Stimulated activated CD8-positive, alpha-beta memory T cell treated with anti-CD3 and anti-CD28 coated beads, Interleukin-15, amount 100 ng/mL, for 48 hours (primary cell): ENCODE measurements around the gene SYNRG.
"Not testable (repeated sequence)": the region's sequence is repeated elsewhere in the genome, so short reads cannot be mapped to it uniquely, and the experiment has no call there.

ENCODE experiments used
- DNase-seq, 2 donors: peaks; one replicate each; pipeline ENCODE4 v3.0.0-alpha.2; 2020; ENCODE audit warnings: low read depth in 2 of 2

Gene SYNRG

DNA sequence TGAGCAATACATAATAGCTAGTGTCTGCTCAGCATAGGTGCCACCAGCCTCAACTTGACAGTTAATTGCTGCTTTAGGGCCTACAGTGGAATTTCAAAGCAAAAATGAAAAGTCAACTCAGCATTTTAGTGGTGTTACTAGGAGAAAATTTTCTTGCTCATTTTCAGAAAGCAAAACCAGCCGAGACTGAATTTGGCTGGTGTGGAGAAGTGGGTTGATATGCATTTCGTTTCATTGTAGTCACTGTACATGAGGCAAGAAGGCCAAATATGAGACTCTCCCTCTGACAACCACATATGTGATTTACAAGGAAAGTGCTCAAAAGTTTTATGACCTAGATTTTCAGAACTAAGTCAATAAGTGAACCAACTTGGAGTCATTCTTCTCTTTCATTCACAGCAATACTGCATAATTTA, 65.6 kb downstream of the SYNRG start:
- DNase-seq = no peak

DNA sequence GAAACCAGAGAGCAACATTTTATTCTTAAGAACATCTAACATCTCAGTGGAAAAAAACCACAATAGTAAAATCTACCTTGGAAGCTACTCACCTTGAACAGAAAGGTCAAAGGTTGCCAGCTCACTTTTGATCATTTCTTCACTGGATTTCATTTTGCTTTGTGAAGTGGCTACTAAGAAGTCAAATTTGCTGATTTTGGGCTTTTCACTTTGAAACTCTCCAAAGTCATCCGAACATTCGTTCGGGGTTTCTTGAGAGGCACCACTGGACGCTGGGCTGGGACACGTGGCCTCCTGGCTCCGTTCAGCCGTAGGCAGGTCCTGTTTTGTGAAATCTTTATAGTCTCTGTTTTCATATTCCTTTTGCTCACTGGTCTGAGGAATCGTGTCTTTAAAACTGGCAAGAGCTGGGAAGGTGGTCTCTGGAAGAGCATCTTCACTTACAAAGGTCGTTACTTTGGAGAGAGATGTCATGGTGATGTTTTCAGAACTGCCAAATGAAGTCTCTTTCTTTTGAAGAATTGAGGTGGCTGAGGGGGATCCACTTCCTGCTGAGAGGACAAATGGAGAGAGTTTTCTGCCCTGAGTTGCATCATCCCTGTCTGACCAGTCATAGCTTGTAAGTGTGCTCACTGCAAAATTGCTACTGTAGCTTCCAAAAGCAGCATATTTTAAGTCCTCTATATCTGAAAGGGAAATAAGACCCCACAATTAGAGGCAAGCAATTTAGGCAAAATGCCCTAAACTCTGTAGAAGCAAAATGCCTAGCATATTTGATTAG, 67.1 kb downstream of the SYNRG start:
- no peak for DNase-seq

DNA sequence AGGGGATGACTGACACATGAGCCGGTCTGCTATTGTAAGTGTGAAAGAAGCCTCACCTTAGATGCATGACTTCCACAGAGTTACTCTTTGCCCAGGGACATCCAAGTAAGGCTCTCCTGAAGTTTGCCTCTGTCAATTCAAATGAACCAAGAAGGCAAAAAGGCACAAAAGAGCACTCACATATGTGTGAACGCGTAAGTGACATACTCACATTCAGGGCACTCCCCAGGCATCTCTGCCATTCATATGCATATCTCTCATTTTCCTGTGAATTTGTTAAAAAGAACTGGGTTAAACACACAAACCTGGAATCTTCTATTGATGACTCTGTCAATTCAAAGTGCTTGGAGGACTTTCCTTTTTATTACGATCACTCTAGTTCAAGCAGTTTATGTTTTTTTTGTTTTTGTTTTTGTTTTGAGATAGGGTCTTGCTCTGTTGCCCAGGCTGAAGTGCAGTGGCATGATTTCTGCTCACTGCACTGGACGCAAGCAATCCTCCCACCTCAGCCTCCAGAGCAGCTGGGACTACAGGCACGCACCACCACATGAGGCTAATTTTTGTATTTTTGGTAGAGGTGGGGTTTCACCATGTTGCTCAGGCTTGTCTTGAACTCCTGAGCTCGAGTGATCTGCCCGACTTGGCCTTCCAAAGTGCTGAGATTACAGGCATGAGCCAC, 70.1 kb downstream of the SYNRG start:
- no peak for DNase-seq

DNA sequence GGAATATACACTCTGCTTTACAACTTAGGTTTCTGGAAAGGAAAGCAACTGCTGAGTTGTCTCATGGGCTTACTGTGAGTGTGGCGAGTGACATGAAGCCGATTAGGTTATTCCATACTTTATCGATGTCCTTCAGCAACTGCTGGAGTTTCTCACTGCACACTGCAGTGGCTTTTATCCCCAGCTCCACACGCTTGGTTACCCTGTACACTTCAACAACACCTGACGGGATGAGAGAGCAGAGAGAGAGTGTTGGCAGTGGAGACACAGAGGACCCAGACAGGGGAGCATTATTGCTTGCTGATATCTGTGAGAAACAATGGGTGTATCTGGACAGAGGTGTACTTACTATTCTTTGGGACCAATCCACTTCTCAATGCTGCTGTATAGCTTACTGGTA, 73.3 kb downstream of the SYNRG start:
- DNase-seq = no peak

DNA sequence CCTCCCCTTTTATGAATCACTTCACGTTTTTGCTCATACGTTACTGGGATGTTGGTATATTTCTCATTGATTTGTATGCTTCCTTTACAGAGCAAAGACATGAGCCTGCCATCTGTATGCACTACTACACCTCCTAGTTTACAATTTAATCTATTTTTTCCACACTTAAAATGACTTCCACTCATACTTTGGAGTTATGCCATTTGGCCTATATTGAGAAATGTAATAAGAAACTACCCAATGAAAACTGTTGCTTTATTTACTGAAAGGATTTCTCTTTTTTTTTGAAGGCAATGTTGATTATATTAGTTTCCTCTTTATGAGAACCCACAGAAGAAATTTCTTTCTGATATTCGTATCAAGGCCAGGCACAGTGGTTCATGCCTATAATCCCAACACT, 76.5 kb downstream of the SYNRG start:
- no peak for DNase-seq

DNA sequence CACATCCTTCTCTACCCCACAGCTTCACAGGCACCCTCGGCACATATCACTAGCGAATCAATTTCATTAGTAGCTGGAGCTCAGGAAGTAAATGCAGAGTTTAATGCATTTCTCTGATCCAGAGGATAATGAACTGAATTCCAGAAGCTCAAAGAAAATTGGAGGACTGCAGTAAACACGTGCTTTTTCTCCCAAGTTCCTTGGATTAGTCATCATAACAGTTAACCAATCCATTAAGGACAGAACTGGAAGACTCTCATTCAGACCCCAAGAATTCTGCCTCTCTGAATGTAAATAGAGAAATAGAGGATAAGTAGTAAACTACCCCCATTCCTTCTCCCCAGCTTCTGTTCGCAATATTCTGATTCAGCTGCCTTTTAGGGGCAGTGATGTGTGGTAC, 78.8 kb downstream of the SYNRG start:
- DNase-seq = no peak

DNA sequence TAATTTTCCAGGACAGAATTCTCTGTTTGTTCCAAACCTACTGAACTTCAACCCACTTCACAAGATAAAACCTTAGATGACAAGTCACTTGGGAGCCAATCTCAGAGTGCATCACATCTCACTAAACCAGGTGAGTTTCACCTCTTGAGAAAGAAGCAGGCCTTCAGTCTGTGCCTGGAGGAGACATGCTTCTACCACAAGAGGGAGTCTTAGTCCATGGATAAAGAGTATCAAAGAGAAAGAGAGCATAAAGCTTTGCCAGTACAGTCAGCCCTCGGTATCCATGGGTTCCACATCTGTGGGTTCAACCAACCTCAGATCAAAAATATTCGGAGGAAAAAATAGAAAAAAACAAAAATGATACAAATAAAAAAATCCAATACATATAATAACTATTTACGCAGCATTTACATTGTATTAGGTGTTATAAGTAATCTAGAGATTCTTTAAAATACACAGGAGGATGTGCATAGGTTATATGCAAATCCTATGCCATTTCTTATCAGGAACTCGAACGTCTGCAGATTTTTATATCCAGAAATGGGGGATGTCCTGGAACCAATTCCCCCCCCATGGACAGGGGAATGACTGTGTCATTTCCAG, 81.9 kb downstream of the SYNRG start:
- DNase-seq = no peak

DNA sequence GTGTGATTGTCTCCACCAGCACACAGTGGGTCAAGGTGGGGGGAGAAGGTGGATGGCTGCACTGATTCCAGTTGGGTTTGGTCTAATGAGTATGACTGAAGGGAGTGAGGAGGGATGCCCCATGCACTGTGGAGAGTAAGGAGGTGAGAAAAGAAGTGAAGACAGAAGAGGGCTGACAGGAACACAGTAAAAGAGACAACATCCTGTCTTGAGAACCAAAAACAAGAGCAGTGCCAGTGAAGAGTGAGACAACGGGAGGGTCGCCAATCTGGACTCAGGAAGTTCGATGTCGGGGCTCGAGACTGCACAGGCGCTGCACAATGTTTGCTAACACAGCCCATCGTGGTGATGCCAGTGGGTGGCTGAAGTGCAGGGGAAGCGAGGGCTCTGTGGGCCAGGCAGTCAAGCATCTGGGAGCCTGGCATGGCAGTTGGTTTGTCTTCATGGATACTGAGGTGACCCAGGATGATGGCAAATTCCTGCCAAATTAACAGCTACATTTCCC, 85.5 kb downstream of the SYNRG start:
- DNase-seq = no peak

DNA sequence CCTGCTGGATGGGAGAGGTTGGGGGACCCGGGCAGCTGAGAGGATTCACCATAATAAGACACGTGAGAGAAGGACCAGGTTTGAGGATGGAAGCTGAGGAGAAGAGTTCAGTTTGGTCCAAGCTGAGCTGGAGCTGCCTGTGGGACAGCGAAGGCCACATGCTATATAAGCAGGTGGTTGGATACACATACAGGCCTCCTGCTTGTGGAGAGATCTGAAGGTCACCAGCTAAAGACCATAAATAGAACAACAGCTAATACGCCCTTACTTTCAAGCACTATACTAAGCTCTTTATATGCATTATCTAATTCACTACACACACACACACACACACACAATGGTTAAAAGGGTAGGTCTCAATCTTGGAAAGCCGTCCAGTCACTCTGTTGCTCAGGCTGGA, 87.4 kb downstream of the SYNRG start:
- DNase-seq = no peak

DNA sequence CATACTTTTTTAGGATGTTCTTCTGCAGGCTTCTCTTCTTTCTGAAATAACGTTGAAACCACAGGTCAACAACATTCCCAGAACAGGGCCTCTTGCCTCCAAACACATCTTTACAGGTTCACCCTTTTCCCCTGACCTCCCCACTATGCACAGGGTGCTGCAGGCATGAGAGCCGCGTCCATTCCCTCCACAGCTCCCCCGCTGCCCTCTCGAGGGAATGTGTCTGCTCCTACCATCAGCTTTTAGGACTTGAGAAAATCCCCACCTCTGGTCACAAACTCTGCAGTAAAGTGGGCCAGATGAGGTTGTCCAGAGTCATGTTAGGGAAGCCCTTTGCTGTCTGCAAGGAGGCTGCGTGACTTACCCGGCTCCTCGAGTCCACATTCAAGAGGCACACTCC, 89.0 kb downstream of the SYNRG start:
- DNase-seq = no peak

DNA sequence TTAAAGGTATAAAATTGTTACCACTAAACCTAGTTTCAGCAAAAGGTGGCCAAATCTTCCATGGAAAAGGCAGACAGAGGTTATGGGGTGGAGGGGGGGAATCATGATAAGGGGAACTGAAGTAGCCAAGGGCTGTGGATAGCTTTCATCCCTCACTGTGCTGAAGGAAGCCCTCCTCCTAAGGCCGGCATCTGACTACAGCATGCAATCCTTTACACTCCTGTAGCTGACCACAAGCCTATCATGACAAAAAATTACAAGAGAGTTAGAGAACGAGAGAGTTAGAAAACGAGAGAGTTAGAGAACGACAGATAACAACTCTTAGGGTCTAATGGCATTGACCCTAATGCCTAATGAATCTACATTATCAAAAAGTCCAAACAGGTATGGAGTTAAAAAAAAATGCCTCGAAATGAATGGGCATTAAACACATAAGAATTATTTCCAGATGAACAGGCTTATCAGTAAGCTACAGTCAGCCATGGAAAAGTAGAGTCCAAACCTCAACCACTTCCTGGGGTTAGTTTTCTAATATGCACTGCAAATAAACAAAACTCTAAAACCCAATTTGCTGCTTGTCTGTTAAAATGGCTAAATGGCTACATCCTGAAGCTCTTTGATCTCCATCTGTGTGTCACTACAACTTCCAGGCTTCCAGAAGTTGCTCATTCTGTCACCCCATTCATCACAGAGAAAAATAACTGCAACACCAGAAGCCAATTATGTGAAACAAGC, 89.8 kb downstream of the SYNRG start:
- DNase-seq = no peak

DNA sequence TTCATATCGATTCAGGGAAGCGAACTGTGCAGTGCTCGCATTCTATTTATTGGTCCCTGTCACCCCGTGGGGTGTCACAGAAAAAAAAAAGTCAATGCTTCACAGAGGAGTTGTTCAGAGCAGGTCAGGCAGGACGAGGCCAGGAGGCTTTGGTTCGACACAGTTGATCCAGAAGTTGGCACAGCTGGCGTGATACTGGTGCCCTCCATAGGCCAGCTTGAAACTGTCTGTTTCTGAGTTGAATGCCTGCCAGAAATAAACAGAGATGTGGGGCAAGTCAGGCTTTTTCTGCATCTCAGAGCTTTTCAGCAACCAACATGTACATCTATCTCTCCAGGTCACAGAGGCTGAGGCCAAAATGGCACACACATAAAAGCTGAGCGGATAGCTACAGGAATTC, 90.4 kb downstream of the SYNRG start:
- DNase-seq = no peak

DNA sequence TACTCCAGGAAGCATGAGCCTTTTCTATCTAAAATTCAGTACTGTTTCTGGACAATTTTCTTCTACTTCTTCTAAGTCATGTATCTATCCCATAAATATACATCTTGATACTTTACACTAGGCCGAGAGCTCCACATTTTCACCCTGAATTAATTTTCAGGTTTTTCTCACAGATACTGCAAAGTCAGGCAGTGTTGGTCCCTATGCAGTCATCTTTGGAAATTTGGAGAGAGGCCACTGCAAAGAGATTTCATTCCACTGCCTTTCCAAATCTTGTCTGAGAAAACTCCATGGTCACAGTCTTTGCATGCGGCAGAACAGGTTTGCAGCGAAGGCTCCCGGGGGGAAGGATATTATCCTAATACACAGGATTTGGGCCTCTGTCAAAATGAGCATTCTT, 91.3 kb downstream of the SYNRG start:
- DNase-seq = no peak

DNA sequence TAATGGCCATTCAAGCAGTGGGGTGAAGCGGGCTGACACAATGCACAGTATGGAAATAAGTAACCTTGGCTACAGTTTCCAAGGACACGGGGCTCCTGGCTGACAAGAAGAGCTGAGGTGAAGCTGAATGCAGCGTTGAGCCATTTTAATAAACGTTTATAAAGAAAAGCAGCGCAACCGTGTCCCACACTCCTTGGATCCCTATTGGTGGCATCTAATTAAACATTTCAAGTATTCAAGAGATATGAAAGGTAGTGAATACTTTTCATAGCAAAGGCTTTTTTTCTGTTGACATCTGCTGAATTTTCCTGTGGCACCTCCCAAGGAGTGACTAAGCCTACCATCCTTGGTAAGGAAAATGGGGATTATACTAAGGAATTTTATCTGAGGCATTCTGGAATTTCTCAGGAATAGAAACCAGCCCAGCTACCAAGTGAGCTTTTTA, 93.1 kb downstream of the SYNRG start:
- DNase-seq = no peak

DNA sequence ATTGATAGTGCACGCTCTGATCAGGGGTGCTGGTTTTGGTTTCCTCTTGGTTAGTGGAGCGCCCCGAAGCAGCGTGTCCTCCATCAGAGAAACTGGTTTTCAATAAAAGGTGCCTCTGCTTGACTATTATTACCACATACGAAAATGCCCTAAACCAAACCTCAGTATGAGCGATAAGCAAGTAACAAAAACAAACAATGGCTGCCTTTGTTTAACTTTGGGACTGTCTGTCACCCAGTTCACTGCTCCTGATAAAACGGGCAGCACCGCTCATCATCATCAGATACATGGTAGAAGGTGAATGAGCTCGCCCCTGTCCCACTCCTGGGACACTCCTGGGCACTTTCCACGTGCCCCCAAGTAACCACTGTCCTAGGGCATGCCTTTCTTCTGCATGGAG, 95.5 kb downstream of the SYNRG start:
- DNase-seq = no peak

DNA sequence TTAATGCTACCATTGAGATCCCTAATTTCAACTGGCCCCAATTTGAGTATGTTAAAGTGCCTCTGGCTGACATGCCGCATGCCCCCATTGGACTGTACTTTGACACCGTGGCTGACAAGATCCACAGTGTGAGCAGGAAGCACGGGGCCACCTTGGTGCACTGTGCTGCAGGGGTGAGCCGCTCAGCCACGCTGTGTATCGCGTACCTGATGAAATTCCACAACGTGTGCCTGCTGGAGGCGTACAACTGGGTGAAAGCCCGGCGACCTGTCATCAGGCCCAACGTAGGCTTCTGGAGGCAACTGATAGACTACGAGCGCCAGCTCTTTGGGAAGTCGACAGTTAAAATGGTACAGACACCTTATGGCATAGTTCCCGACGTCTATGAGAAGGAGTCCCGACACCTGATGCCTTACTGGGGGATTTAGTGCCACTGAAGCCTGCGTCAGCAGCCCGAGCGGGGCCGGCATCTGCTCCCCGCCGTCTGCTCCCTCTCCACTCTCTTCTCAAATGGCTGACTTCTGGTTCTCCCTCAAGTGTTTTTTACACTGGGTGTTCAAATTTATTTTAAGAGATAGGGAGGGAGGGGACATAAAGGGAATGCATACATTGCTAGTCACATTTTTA, 96.7 kb downstream of the SYNRG start:
- no peak for DNase-seq

DNA sequence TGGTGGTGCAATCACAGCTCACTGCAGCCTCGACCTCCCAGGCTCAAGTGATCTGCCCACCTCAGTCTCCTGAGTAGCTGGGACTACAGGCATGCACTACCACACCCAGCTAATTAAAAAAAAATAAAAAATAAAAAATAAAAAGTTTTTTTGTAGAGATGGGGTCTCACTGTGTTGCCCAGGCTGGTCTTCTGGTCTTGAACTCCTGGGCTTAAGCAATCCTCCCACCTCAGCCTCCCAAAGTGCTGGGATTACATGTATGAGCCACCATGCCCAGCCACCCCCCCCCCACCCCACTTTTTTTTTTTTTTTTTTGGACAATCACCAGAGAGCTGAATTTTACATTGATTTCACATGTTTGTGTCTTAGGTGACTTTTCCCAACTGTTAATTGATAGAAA, 97.6 kb downstream of the SYNRG start:
- not testable (repeated sequence) for DNase-seq

DNA sequence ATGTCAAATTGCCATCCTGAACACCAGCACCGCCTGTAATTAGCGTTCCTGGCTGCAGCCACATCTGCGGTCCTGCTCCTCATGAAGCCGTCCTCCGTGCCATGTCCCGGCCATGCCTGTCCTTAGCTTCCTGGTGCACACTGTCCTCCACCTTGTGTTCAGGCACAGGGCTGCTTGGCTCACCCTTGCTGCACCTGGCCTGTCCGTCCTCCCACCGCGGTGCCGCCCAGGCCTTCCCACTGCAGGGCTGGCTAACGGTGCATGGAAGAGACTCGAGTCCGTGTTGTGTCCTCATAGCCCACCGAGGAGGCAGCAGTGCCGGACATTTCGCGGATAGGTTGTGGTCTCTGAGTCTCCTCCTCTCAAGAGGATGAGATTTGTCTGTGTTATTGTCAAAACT, 99.2 kb downstream of the SYNRG start:
- no peak for DNase-seq

DNA sequence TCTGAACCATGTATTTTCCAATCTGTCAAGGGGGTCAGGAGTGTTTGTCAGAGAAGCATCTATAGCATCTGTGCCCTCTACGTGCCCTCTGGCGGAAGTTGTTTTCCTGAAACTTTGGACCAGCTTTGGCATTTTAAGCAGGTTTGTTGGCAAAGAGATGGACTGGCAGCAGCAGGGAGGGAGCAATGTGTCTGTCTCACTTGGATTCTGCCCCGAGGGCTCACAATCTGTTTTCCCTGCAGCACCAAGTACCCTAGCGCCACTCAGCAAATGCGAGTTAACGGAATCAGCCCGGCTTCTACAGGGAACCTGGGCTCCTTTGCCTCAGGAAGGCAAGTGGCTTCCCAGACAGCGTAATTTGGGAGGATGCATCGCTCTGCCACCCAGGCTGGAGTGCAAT, 102.1 kb downstream of the SYNRG start:
- DNase-seq = no peak

DNA sequence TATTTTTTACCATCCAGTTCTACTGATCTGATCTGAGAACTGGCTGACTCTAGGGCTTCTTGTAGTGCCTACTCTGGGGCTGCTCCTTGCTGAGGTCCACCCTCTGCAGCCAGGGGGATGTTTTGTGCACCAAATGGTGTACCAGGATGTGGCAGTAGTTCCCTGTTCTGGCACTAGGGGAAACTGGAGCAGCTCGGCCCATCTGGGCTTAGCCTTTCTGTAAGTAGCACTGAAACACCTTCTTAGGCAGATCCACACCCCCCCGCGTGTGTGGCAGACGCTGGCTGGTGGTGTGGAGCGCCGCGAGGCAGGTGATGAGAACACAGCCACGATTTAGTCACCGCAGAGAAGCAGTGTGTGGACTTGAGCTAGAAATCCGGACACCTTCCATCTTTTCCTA, 102.5 kb downstream of the SYNRG start:
- DNase-seq = no peak

DNA sequence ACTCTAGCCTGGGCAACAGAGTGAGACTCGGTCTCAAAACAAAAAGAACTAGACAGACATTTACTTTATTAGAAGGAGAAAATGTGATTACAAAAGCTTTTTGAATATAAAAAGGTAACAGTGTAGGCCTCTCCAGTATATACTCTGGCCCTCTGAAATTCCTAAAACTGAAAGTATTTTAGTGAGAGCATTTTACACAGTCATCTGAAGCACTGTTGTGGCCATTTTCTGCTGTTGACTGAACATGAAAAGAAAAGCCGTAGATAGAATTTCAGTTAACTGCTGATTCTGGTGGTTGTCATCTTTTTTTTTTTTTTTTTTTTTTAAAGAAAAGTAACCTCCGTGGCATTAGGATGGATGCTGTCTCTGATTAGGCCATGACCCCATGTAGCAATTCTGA, 103.9 kb downstream of the SYNRG start:
- DNase-seq = no peak

DNA sequence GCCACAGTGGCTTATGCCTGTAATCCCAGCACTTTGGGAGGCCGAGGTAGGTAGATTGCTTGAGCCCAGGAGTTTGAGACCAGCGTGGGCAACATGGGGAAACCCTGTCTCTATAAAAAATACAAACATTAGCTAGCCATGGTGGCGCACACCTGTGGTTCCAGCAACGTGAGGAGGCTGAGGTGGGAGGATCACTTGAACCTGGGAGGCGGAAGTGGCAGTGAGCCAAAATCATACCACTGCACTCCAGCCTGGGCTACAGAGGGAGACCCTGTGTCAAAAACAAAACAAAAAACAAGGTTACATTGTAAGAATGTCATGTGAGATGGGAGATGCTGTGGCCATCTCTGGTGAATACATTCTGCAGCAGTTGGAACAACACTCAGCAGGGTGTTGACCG, 106.1 kb downstream of the SYNRG start:
- DNase-seq = no peak
